GM12892 (cell line): Measurements from ENCODE around the gene CYP27C1.

ENCODE experiments used
- POLR2A ChIP-seq: IDR thresholded peaks from 2 replicates; pipeline ENCODE4 v1.6.1; 2011; ENCODE audit warnings: low read depth, low read length, control low read depth
- POLR2AphosphoS5 ChIP-seq: IDR thresholded peaks from 2 replicates; pipeline ENCODE4 v1.6.1; 2011; ENCODE audit warnings: low read depth, low read length, control low read depth
- TAF1 ChIP-seq: IDR thresholded peaks from 2 replicates; pipeline ENCODE4 v1.6.1; 2011; ENCODE audit warnings: low read depth, mild to moderate bottlenecking, control low read depth, low read length, borderline replicate concordance

DNA sequence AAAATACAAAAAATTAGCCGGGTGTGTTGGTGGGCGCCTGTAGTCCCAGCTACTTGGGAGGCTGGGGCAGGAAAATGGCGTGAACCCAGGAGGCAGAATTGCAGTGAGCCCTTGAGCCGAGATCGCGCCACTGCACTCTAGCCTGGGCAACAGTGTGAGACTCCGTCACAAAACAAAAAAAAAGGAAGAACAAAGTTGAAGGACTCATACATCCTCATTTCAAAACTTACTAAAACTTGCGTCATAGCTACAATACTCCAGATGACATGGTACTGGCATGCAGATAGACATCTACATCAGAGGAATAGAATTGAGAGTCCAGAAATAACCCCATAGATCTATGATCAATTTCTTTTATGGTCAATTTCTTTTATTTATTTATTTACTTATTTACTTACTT is 13.6 kb upstream of the CYP27C1 start:
- no peak for TF ChIP-seq POLR2AphosphoS5
- no peak for TF ChIP-seq POLR2A
- no peak for TF ChIP-seq TAF1
